Endothelial cell of umbilical vein (primary cell): Measurements from ENCODE around the gene ZNF548. TPM values are rescaled to one million over a fixed set of nuclear protein-coding genes. Genes with fewer than 3 reads are reported as not detected.

Experiments
- BruUV-seq: library from RNA; stranded (reverse); fragments of 400-500 nt; replicated peaks from 2 replicates; lab custom pipeline; 2021; lab: Mats Ljungman, UMichigan
- CTCF ChIA-PET: fragments of 300-600, 350-600 bp; sonication (Branson Sonifier 250); formaldehyde crosslinking; loops from one replicate; lab custom pipeline; 2021; ENCODE audit warnings: antibody characterized with exemption, inconsistent platforms; lab: Charles Lee
- POLR2A ChIA-PET: fragments of 300-600, 350-600 bp; sonication (Branson Sonifier 250); formaldehyde crosslinking; loops from one replicate; lab custom pipeline; 2021; ENCODE audit warnings: antibody characterized with exemption, inconsistent platforms; lab: Charles Lee
- DNase-seq: peaks from one replicate; pipeline ENCODE4 v3.0.0-alpha.2; 2011; ENCODE audit warnings: low read depth, low spot score
- FAIRE-seq: peaks from 2 replicates; lab custom pipeline; 2011; peaks lifted over from hg19 to GRCh38; lab: Jason Lieb, UNC
- H2AFZ ChIP-seq: 2 replicates; pipeline ENCODE4 v1.6.0; 2012; ENCODE audit warnings: low read depth, low read length, control low read depth, inconsistent platforms
- H3K27ac ChIP-seq: 2 replicates; pipeline ENCODE4 v1.5.1; 2011; ENCODE audit warnings: low read depth, mild to moderate bottlenecking, control low read depth, low read length, moderate library complexity; ENCODE audit not compliant: insufficient read depth
- H3K27me3 ChIP-seq, 2 experiments: 2 replicates each; pipeline versions ENCODE4 v1.6.0 to v1.6.1; 2011; ENCODE audit warnings: low read length in 2 of 2, mixed read lengths in 1 of 2; ENCODE audit not compliant: control insufficient read depth in 2 of 2, insufficient read depth in 2 of 2
- H3K36me3 ChIP-seq, 2 experiments: 2 replicates in 1 of 2; 3 replicates in 1 of 2; pipeline ENCODE4 v1.5.1; 2011; ENCODE audit warnings: low read length in 2 of 2, mild to moderate bottlenecking in 1 of 2, moderate library complexity in 1 of 2; ENCODE audit not compliant: control insufficient read depth in 2 of 2, insufficient read depth in 2 of 2; ENCODE audit errors: extremely low read depth in 1 of 2
- H3K4me1 ChIP-seq: 3 replicates; pipeline ENCODE4 v1.5.1; 2011; ENCODE audit warnings: mild to moderate bottlenecking, low read length; ENCODE audit not compliant: control insufficient read depth, insufficient read depth; ENCODE audit errors: extremely low read depth
- H3K4me2 ChIP-seq: 2 replicates; pipeline ENCODE4 v1.6.1; 2011; ENCODE audit warnings: low read length, control low read depth, mixed read lengths; ENCODE audit not compliant: insufficient read depth
- H3K4me3 ChIP-seq, 3 experiments: fragments of 200-600 bp in 1 of 3; sonication (generic), shearing (Covaris generic) in 1 of 3; replicated peaks in 1 of 3; 2 replicates each; pipeline ENCODE4 v1.5.1; 2011 to 2016; ENCODE audit warnings: control low read depth in 3 of 3, low read length in 3 of 3, mild to moderate bottlenecking in 2 of 3, inconsistent platforms in 1 of 3, low read depth in 1 of 3, moderate library complexity in 1 of 3; ENCODE audit not compliant: insufficient read depth in 1 of 3
- H3K79me2 ChIP-seq: 2 replicates; pipeline ENCODE4 v1.6.0; 2012; ENCODE audit warnings: low read length, inconsistent platforms; ENCODE audit not compliant: control insufficient read depth, insufficient read depth
- H3K9ac ChIP-seq: replicated peaks from 2 replicates; pipeline ENCODE3; 2011; ENCODE audit warnings: low read length, control low read depth; ENCODE audit not compliant: insufficient read depth; ENCODE audit errors: extremely low read depth
- H3K9me1 ChIP-seq: replicated peaks from 3 replicates; pipeline ENCODE4 v1.6.0; 2011; ENCODE audit warnings: mild to moderate bottlenecking, low read length; ENCODE audit not compliant: control insufficient read depth, insufficient read depth; ENCODE audit errors: extremely low read depth
- H3K9me3 ChIP-seq: replicated peaks from 2 replicates; pipeline ENCODE4 v1.5.1; 2012; ENCODE audit warnings: low read length, inconsistent platforms; ENCODE audit not compliant: control insufficient read depth, insufficient read depth
- H4K20me1 ChIP-seq: replicated peaks from 2 replicates; pipeline ENCODE3; 2011; ENCODE audit warnings: mild to moderate bottlenecking, low read length; ENCODE audit not compliant: control insufficient read depth, insufficient read depth; ENCODE audit errors: extremely low read depth
- CTCF ChIP-seq, 2 donors: IDR thresholded peaks; 1 replicate in 1 of 2; 2 replicates in 1 of 2; pipeline ENCODE4 v1.5.1; 2011; ENCODE audit warnings: low read length in 2 of 2, mild to moderate bottlenecking in 2 of 2, moderate library complexity in 2 of 2, control low read depth in 1 of 2, inconsistent platforms in 1 of 2, low read depth in 1 of 2; ENCODE audit not compliant: insufficient read depth in 1 of 2; ENCODE audit errors: extremely low read depth in 1 of 2
- EZH2 ChIP-seq: IDR thresholded peaks from 2 replicates; pipeline ENCODE4 v1.6.1; 2012; ENCODE audit warnings: borderline replicate concordance, low read depth, mild to moderate bottlenecking, moderate library complexity, low read length, inconsistent platforms; ENCODE audit not compliant: severe bottlenecking
- FOS ChIP-seq: IDR thresholded peaks from 2 replicates; pipeline ENCODE4 v1.6.1; 2011; ENCODE audit warnings: mild to moderate bottlenecking, low read length, moderate library complexity, borderline replicate concordance; ENCODE audit not compliant: insufficient read depth
- GATA2 ChIP-seq: IDR thresholded peaks from 2 replicates; pipeline ENCODE4 v1.7.0; 2011; ENCODE audit warnings: low read depth, mild to moderate bottlenecking, moderate library complexity, mixed read lengths, low read length; ENCODE audit not compliant: insufficient read length, insufficient read depth
- JUN ChIP-seq: IDR thresholded peaks from 2 replicates; pipeline ENCODE4 v1.6.1; 2011; ENCODE audit warnings: borderline replicate concordance, low read depth; ENCODE audit not compliant: insufficient read length, insufficient read depth
- MAX ChIP-seq: IDR thresholded peaks from 2 replicates; pipeline ENCODE4 v1.6.1; 2011; ENCODE audit not compliant: insufficient read depth, insufficient read length
- MYC ChIP-seq: IDR thresholded peaks from one replicate; pipeline ENCODE4 v1.6.1; 2011; ENCODE audit warnings: mild to moderate bottlenecking, low read depth, low read length
- POLR2A ChIP-seq: IDR thresholded peaks from 2 replicates; pipeline ENCODE4 v1.6.1; 2012; ENCODE audit warnings: low read depth, mild to moderate bottlenecking, control low read depth, low read length
- POLR2AphosphoS5 ChIP-seq: IDR thresholded peaks from 2 replicates; pipeline ENCODE4 v1.6.1; 2012; ENCODE audit warnings: low read depth, mild to moderate bottlenecking, control low read depth, low read length, moderate library complexity; ENCODE audit not compliant: insufficient read depth
- dilution Hi-C: fragments of 300-500 bp; cut with MboI; formaldehyde crosslinking; loops from one replicate; pipeline ENCODE4 v1.15.0; 2019; ENCODE audit warnings: low sequenced_read_pairs; ENCODE audit not compliant: extremely low pct_ligation_motif_present
- intact Hi-C: fragments of 100-400 bp; cut with micrococcal nuclease; formaldehyde crosslinking; loops from one replicate; pipeline ENCODE4 v1.10.0; 2022
- polyA plus RNA-seq, 4 experiments: library from polyadenylated mRNA; depleted of rRNA in 3 of 4; stranded (reverse) in 3 of 4; unstranded in 1 of 4; fragments of >200 nt; gene quantifications; 2 replicates each; pipeline versions ENCODE4 v1.2.1 to v1.2.3, GENCODE V29; 2011 to 2012; ENCODE audit warnings: missing spikeins in 1 of 4
- total RNA-seq: library from RNA; stranded (reverse); gene quantifications from 2 replicates; pipeline ENCODE4 v1.2.3, GENCODE V29; 2021

Gene ZNF548
- total and polyA plus RNA-seq, 2 donors (not counting 3 experiments of a cell fraction or from before 2014, with no cell fraction given), result 7.7 to 8.8 TPM

GRCh38 chr19:57403737-57404563 is 14.3 kb downstream of the ZNF548 start:
- POLR2A ChIA-PET, result no interaction called here
- Histone ChIP-seq H3K4me1 (no peaks in the 10 kb centered on the region), H3K4me3 (no peak overlapping the region), H3K9me1 (no peaks in the 10 kb centered on the region), H3K9me3 (peaks cover 7% of the 10 kb centered on the region), H3K4me2 (no peak overlapping the region), H3K27me3 (no peaks in the 10 kb centered on the region), H3K79me2 (no peaks in the 10 kb centered on the region), H3K27ac (no peak overlapping the region), H4K20me1 (no peaks in the 10 kb centered on the region), H2AFZ (no peak overlapping the region), H3K9ac (no peak overlapping the region), H3K36me3 (peaks cover 3 to 4% of the 10 kb centered on the region in 2 experiments)
- intact Hi-C loops (no loop called here), dilution Hi-C loops (no loop called here)
- TF ChIP-seq POLR2A (no peak), CTCF (IDR thresholded peaks at IDR 0.05; ENCODE audit: extremely low read depth in 1 of 2, insufficient read depth in 1 of 2, low read depth in 1 of 2, low read length in 2 of 2) (no peak), POLR2AphosphoS5 (no peak), GATA2 (no peak), MAX (no peak), JUN (no peak), EZH2 (no peak), FOS (no peak), MYC (no peak)
- no TSS peak for BruUV-seq
- no peak for FAIRE-seq
- no peak for DNase-seq
- CTCF ChIA-PET, result interaction anchor here (1.2 kb wide), 1 partner anchor 751 kb away, joined by 4 read pairs; no protein-coding TSS in a partner anchor
